Neutrophil (primary cell): Measurements from ENCODE around the gene ELF3.

Source experiments
- H3K27ac ChIP-seq: fragments of 200-600 bp; sonication (generic); 2 replicates; pipeline ENCODE4 v1.5.1; 2016; ENCODE audit warnings: mild to moderate bottlenecking, moderate library complexity
- H3K27me3 ChIP-seq: fragments of 200-600 bp; sonication (generic); 2 replicates; pipeline ENCODE4 v1.6.0; 2016; ENCODE audit warnings: mild to moderate bottlenecking
- H3K36me3 ChIP-seq: fragments of 200-600 bp; sonication (generic); 2 replicates; pipeline ENCODE4 v1.5.1; 2017
- H3K4me1 ChIP-seq, 2 experiments: fragments of 200-600 bp in 1 of 2; sonication (generic) in 1 of 2; 1 replicate in 1 of 2; 2 replicates in 1 of 2; pipeline versions ENCODE4 v1.5.1 to v1.6.1; 2013 to 2016; ENCODE audit warnings: low read depth in 1 of 2, low read length in 1 of 2, mild to moderate bottlenecking in 1 of 2, moderate library complexity in 1 of 2; ENCODE audit not compliant: control insufficient read depth in 1 of 2, insufficient read depth in 1 of 2
- H3K4me3 ChIP-seq, 2 experiments: fragments of 200-600 bp in 1 of 2; sonication (generic) in 1 of 2; 1 replicate in 1 of 2; 2 replicates in 1 of 2; pipeline ENCODE4 v1.5.1; 2013 to 2016; ENCODE audit warnings: low read depth in 1 of 2, low read length in 1 of 2, mild to moderate bottlenecking in 1 of 2, moderate library complexity in 1 of 2
- H3K9me3 ChIP-seq: fragments of 200-600 bp; sonication (generic); 2 replicates; pipeline ENCODE4 v1.5.1; 2016
- CTCF ChIP-seq: fragments of 200-600 bp; sonication (generic); IDR thresholded peaks from 2 replicates; pipeline ENCODE4 v1.5.1; 2016; ENCODE audit warnings: antibody characterized with exemption

Gene ELF3

GRCh38 chr1:202009326-202010179 is 834 bp upstream of the ELF3 start:
- H3K36me3 ChIP-seq = peaks cover 38% of the 10 kb centered on the region
- no peak overlapping the region for H3K4me3 ChIP-seq
- H3K4me1 ChIP-seq = no peaks in the 10 kb centered on the region
- H3K27me3 ChIP-seq = no peaks in the 10 kb centered on the region
- TF ChIP-seq CTCF = peak; percentile 68
- no peaks in the 10 kb centered on the region for H3K9me3 ChIP-seq
- no peak overlapping the region for H3K27ac ChIP-seq

GRCh38 chr1:202011994-202012393 is 1.6 kb downstream of the ELF3 start:
- Histone ChIP-seq H3K36me3 (peaks cover 15% of the 10 kb centered on the region), H3K27ac (no peak overlapping the region), H3K4me1 (no peaks in the 10 kb centered on the region)

DNA sequence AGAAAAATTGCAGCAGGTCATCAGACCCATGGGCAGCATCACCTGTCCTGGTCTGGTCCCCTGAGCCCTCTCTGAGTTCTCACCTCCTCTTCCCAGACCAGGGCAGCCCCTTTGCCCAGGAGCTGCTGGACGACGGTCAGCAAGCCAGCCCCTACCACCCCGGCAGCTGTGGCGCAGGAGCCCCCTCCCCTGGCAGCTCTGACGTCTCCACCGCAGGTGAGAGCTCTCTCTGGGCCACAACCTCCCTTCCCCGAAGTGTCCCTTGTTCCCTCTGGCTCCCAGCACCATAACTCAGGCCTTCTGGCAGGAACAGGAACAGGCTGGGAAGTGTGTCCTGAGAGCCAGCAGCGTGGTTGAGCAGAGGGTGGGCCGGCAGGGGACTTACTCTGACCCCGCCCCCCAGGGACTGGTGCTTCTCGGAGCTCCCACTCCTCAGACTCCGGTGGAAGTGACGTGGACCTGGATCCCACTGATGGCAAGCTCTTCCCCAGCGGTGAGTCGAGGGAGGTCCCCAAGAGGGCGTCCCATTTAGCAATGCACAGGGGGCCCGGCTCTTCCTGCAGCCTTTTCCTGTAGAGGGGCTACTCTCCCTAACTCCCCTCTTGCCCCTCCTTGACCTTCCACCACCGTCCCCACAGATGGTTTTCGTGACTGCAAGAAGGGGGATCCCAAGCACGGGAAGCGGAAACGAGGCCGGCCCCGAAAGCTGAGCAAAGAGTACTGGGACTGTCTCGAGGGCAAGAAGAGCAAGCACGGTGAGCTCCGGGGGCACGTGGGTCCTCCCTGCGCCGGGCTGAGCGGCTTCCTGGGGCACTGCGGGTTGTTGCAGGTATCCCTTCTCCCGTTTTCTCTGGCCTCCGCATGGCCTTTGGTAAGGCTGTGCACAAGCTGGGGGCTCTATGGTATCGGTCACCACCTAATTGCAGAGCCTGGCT is 2.4 kb downstream of the ELF3 start:
- no peaks in the 10 kb centered on the region for H3K9me3 ChIP-seq
- no peak for TF ChIP-seq CTCF
- H3K27ac ChIP-seq = no peak overlapping the region
- H3K36me3 ChIP-seq = peaks cover 7% of the 10 kb centered on the region
- H3K27me3 ChIP-seq = peaks cover under 1% of the 10 kb centered on the region
- no peaks in the 10 kb centered on the region for H3K4me1 ChIP-seq
- no peak overlapping the region for H3K4me3 ChIP-seq

More at GRCh38 chr1:202011994-202012393, 1.6 kb downstream of the ELF3 start:
- no peak for TF ChIP-seq CTCF
- Histone ChIP-seq H3K9me3 (no peaks in the 10 kb centered on the region), H3K4me3 (no peak overlapping the region), H3K27me3 (no peaks in the 10 kb centered on the region)

DNA sequence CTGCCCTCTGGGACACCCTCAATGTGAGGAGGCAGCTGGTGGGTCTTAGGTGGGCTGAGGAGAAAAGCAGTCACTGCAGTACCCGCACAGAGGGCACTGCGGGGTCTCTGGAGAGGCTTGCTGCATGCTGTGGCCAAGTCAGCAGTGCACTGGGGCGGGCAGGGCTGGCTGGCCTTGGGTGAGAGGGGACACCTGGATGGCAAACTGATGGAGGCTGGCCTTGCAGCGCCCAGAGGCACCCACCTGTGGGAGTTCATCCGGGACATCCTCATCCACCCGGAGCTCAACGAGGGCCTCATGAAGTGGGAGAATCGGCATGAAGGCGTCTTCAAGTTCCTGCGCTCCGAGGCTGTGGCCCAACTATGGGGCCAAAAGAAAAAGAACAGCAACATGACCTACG is 3.2 kb downstream of the ELF3 start:
- Histone ChIP-seq H3K4me1 (no peaks in the 10 kb centered on the region), H3K27me3 (peaks cover 9% of the 10 kb centered on the region), H3K4me3 (no peak overlapping the region), H3K27ac (no peak overlapping the region), H3K9me3 (no peaks in the 10 kb centered on the region), H3K36me3 (no peaks in the 10 kb centered on the region)
- TF ChIP-seq CTCF = no peak

GRCh38 chr1:202014060-202014459 is 3.7 kb downstream of the ELF3 start:
- Histone ChIP-seq H3K4me1 (no peaks in the 10 kb centered on the region), H3K4me3 (no peak overlapping the region), H3K36me3 (no peaks in the 10 kb centered on the region), H3K27me3 (peaks cover 11% of the 10 kb centered on the region), H3K27ac (no peak overlapping the region), H3K9me3 (no peaks in the 10 kb centered on the region)
- no peak for TF ChIP-seq CTCF
